GM04503 (cell line): ENCODE measurements around the gene APOB.

ENCODE experiments used
- DNase-seq: peaks from one replicate; pipeline ENCODE4 v3.0.0-alpha.2; 2012; ENCODE audit warnings: low read depth

Gene APOB

GRCh38 chr2:21019000-21019677 lies 24.7 kb downstream of the APOB start:
- no peak for DNase-seq

DNA sequence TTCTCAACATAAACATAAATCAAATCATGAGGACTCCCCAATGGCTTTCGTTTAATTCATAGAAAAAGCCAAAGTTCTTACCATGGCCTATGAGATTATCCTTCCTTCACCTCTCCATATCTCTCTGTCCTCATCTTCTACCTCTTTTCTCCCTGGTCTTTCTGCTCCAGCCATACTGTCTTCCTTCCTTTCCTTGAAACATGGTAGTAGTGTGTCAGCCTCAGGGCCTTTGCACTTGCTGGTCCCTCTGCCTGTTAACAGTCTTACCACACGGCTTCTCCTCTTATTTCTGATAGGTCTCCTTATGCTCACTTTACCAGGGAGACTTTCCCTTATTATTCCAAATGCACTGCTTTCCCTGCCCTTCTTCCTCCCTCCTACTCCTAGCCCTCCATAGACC lies 25.6 kb downstream of the APOB start:
- DNase-seq, result no peak

- DNase-seq, result no peak
Measured at GRCh38 chr2:21017748-21018276, 26.1 kb downstream of the APOB start.

- DNase-seq, result no peak
Measured at GRCh38 chr2:21015281-21015645, 28.6 kb downstream of the APOB start.

DNA sequence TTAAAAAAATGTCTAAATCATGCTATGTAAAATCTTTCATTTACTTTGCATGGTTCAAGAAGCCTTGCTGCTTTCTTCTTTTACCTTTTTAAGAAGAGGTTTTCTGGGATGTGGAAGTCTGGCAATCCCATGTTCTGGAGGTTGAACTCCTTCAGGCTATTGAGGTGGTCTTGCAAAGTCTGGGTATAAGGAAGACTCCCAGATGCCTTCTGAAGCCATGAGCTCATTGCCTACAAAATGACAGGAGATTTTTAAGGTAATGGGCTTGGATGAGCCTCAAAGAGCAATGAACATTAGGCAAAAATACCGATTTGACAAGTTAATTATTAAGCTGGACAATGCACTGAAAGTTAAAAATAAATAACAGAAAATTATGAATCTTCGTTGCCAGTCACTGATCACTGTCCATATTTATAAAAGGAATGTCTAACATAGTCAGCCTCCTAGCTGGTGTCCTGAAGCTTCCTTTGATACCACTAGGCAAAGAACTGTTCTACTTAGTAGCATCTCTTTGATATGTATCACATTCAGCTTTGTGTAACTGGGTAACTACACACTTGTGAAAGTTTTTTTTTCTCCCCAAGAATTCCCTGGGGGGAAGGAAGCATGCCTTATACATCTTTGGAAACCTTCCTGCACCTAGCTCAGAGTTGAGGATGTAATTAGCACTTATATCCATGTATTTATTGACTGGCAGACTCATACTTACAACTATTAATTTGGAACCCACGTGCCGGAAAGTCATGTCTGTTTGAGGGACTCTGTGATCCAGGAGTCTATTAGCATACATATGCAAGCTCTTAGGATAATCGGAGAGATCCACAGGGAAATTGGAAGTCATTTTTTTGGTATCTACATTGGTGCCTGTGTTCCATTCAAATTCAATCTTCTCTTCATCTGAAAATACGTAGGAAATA lies 29.3 kb downstream of the APOB start:
- DNase-seq, result no peak

GRCh38 chr2:21013043-21013816 lies 30.6 kb downstream of the APOB start:
- DNase-seq, result no peak

DNA sequence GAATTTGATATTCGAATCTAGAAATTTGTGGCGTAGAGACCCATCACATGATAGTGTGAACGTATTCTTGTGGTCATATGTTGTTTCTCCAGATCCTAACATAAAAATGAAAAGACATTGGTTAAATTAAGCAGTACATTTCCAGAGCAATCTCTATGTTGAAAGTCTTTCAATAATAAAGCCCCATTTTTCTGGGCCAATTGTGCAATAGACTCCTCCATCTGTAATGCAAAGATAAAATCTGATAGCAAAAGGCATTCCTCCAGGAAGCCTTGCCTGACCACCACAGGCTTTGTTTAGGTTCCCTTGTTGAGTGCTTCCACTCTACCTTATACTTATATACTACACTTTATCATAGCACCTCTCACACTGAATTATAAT lies 31.3 kb downstream of the APOB start:
- no peak for DNase-seq

- no peak for DNase-seq
Measured at GRCh38 chr2:21011876-21012556, 31.9 kb downstream of the APOB start.

- no peak for DNase-seq
Measured at GRCh38 chr2:21011453-21011852, 32.4 kb downstream of the APOB start.

GRCh38 chr2:21010813-21011439 lies 32.9 kb downstream of the APOB start:
- DNase-seq, result no peak

GRCh38 chr2:21009662-21010225 lies 34.1 kb downstream of the APOB start:
- DNase-seq, result no peak

GRCh38 chr2:21008790-21009661 lies 34.8 kb downstream of the APOB start:
- DNase-seq, result no peak

GRCh38 chr2:21008014-21008789 lies 35.7 kb downstream of the APOB start:
- DNase-seq, result no peak

DNA sequence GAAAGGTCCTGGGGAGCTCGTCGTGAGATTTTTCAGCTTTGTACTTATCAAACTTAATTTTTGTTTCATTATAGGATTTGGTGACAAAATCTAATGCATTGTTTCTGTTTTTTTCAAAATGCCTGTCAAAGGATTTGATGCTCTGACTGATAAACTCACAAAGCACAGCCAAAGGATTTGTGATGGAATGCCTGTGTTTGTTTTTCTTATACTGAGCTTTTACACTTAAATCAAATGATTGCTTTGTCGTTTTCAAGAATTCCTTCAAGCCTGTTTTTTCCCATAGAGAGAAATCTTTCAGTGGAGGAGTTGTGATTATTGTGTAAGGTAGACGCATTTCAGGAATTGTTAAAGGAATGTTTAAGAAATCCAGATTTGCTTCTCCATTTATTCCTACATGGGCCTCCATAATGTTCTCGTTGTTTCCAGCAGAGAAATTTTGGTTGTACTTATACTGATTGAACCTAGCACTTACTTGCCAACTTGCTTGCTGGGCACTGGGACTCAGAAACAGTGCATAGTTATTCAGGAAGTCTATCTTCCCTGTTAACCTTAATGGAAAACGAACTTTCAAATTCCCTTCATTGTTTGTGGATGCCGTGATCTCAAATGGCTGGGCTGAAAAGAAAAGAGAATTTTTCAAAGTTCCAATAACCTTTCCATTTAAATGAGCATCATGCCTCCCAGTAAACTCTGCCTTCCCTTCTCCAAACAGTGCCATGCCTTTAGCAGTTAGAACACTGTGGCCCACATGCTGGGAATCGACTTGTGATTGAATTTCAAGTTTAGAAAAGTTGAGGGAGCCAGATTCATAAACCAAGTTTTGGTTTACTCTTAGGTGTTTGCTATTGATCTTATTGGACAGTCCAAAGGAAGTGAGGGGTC lies 36.5 kb downstream of the APOB start:
- no peak for DNase-seq

- no peak for DNase-seq
Measured at GRCh38 chr2:21006423-21007128, 37.3 kb downstream of the APOB start.

DNA sequence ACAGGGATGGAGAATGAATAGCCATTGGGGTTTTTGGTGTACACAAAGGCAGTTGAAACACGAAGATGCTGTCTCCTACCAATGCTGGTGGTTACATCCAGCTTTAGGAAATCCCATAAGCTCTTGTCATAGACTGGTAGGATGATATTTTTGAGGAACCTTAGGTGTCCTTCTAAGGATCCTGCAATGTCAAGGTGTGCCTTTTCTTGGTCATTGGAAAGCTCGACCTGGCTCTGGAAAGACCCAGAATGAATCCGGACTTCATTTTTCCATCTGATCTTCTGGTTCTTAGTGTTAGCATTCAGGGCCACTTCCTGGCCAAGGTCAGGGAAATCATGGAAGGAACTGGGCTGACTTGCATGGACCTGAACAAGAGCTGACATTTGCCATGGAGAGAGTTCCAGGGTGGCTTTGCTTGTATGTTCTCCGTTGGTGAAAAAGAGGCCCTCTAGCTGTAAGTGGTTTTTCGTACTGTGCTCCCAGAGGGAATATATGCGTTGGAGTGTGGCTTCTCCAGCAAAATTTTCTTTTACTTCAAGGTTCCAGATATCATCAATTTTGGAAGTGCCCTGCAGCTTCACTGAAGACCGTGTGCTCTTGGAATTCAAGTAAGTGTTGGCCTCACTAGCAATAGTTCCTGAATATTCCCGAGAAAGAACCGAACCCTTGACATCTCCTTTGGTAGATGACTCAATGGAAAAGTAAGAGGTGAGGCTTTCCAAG lies 38.0 kb downstream of the APOB start:
- no peak for DNase-seq

DNA sequence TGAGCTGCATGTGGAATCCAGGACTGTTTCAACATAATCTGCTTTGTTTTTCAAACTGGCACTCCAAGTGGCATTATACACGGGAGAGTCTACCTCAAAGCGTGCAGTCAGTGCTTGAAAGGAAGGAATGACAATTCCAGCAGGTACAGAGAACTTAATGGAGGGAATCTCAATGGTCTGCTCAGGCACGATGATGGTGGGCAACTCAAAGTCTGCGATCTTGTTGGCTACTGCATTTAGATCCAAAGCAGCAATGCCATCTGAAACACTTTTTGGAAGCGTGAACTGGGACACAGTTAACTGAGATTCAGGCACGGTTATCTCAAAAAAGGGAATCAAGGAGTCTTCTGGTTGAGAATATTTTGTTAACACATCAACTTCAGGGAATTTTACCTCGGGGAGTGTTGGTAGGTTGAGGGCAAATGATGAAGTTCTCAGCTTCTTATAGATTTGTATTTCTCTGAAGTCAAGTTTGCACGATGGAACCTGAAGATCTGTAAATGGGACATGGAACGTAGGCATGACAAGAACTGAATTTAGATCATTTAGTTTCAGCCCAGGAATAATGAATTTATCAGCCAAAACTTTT lies 38.7 kb downstream of the APOB start:
- no peak for DNase-seq
